HepG2 (cell line): ENCODE data around the gene ANKRD11. TPM values are rescaled to one million over a fixed set of nuclear protein-coding genes. Genes with fewer than 3 reads are reported as not detected.
A peak's percentile ranks its signal among the peaks of the same experiment; 100 is the strongest.

Experiments used
- ATAC-seq: fragments of 200-7000 bp; cut with Tn5 transposase; 3 replicates; pipeline ENCODE4 v1.9.1; 2020; ENCODE audit warnings: mild to moderate bottlenecking, moderate library complexity
- BruUV-seq: library from RNA; stranded (reverse); fragments of 400-500 nt; replicated peaks from 2 replicates; lab custom pipeline; 2021; lab: Mats Ljungman, UMichigan
- CTCF ChIA-PET: fragments of 300-600 bp; formaldehyde crosslinking; extraction: SDS; loops from one replicate; lab custom pipeline; 2021; ENCODE audit warnings: low total read pairs, inconsistent platforms, low intra/inter-chr PET ratio; lab: Yijun Ruan, JAX
- POLR2A ChIA-PET: fragments of 350-600 bp; sonication (Branson Sonifier 250); formaldehyde crosslinking; loops from one replicate; lab custom pipeline; 2020; ENCODE audit warnings: antibody characterized with exemption, inconsistent platforms; lab: Yijun Ruan, JAX
- DNase-seq: peaks from one replicate; pipeline ENCODE4 v3.0.0-alpha.2; 2015; ENCODE audit warnings: low spot score
- FAIRE-seq: peaks from 3 replicates; lab custom pipeline; 2011; peaks lifted over from hg19 to GRCh38; lab: Jason Lieb, UNC
- H2AFZ ChIP-seq: one replicate; pipeline ENCODE4 v1.6.1; 2011; ENCODE audit warnings: low read length, inconsistent platforms
- H3K27ac ChIP-seq: fragments of 300-600 bp; 3 replicates; pipeline ENCODE4 v1.8.0; 2011; ENCODE audit warnings: mixed run types, mild to moderate bottlenecking, mixed read lengths, low read length, inconsistent platforms; ENCODE audit not compliant: insufficient read depth; ENCODE audit errors: extremely low read length
- H3K27me3 ChIP-seq, 2 experiments: fragments of 200-600 bp in 1 of 2; 2 replicates in 1 of 2; 3 replicates in 1 of 2; pipeline versions ENCODE4 v1.6.0 to v1.8.0; 2011; ENCODE audit warnings: low read length in 2 of 2, mild to moderate bottlenecking in 2 of 2, moderate library complexity in 2 of 2, inconsistent platforms in 1 of 2; ENCODE audit not compliant: insufficient read depth in 2 of 2, control insufficient read depth in 1 of 2
- H3K36me3 ChIP-seq, 2 experiments: fragments of 200-600 bp in 1 of 2; replicated peaks in 1 of 2; 2 replicates in 1 of 2; 3 replicates in 1 of 2; pipeline versions ENCODE4 v1.5.1 to v1.8.0; 2011; ENCODE audit warnings: low read length in 2 of 2, inconsistent platforms in 1 of 2; ENCODE audit not compliant: insufficient read depth in 2 of 2, control insufficient read depth in 1 of 2
- H3K4me1 ChIP-seq: 2 replicates; pipeline ENCODE4 v1.5.1; 2012; ENCODE audit warnings: low read length, inconsistent platforms; ENCODE audit not compliant: insufficient read depth
- H3K4me2 ChIP-seq: 2 replicates; pipeline ENCODE4 v1.6.0; 2011; ENCODE audit warnings: low read depth, low read length, inconsistent platforms
- H3K4me3 ChIP-seq, 3 experiments: fragments of 200-600 bp in 1 of 3; sonication (generic), shearing (Covaris generic) in 1 of 3; replicated peaks in 1 of 3; 2 replicates each; pipeline ENCODE4 v1.5.1; 2011 to 2016; ENCODE audit warnings: low read length in 3 of 3, inconsistent platforms in 2 of 3, low read depth in 2 of 3, mild to moderate bottlenecking in 2 of 3, control low read depth in 1 of 3, mixed read lengths in 1 of 3; ENCODE audit not compliant: insufficient read depth in 1 of 3
- H3K79me2 ChIP-seq: one replicate; pipeline ENCODE4 v1.6.1; 2011; ENCODE audit warnings: low read length, inconsistent platforms; ENCODE audit not compliant: insufficient read depth
- H3K9ac ChIP-seq: 2 replicates; pipeline ENCODE4 v1.6.0; 2011; ENCODE audit warnings: mild to moderate bottlenecking, low read depth, low read length, inconsistent platforms; ENCODE audit not compliant: insufficient read depth
- H3K9me3 ChIP-seq: 2 replicates; pipeline ENCODE4 v1.5.1; 2012; ENCODE audit warnings: mild to moderate bottlenecking, low read length
- H4K20me1 ChIP-seq: 2 replicates; pipeline ENCODE4 v1.6.0; 2011; ENCODE audit warnings: inconsistent platforms, mild to moderate bottlenecking, low read length, moderate library complexity; ENCODE audit not compliant: insufficient read depth
- ADNP ChIP-seq: sonication (generic); formaldehyde crosslinking; IDR thresholded peaks from 2 replicates; pipeline ENCODE4 v1.4.0; 2020; ENCODE audit warnings: missing genetic modification reagents
- ATF6 ChIP-seq: sonication (generic); formaldehyde crosslinking; conservative IDR thresholded peaks from 2 replicates; pipeline ENCODE4 v1.4.0; 2020; ENCODE audit warnings: missing genetic modification reagents
- ETS1 ChIP-seq: sonication (generic); formaldehyde crosslinking; IDR thresholded peaks from 2 replicates; pipeline ENCODE4 v1.4.0; 2020; ENCODE audit warnings: missing genetic modification reagents
- GTF3A ChIP-seq: sonication (generic); formaldehyde crosslinking; conservative IDR thresholded peaks from 2 replicates; pipeline ENCODE4 v1.4.0; 2020; ENCODE audit warnings: mild to moderate bottlenecking, missing genetic modification reagents
- IKZF4 ChIP-seq: sonication (generic); formaldehyde crosslinking; IDR thresholded peaks from 2 replicates; pipeline ENCODE4 v1.5.1; 2020; ENCODE audit warnings: borderline replicate concordance, mild to moderate bottlenecking, low read depth, missing genetic modification reagents; ENCODE audit errors: not compliant biosample characterization
- REPIN1 ChIP-seq: sonication (generic); formaldehyde crosslinking; IDR thresholded peaks from 2 replicates; pipeline ENCODE4 v1.8.0; 2022; ENCODE audit warnings: missing genetic modification reagents, low read depth, mild to moderate bottlenecking, borderline replicate concordance
- RORA ChIP-seq: sonication (generic); formaldehyde crosslinking; IDR thresholded peaks from 2 replicates; pipeline ENCODE4 v1.5.0; 2020; ENCODE audit warnings: mild to moderate bottlenecking, missing genetic modification reagents, moderate library complexity
- SOX13 ChIP-seq, 3 experiments: fragments of 450-650 bp in 1 of 3; sonication (generic) in 1 of 3; formaldehyde crosslinking in 1 of 3; IDR thresholded peaks in 2 of 3; conservative IDR thresholded peaks in 1 of 3; 2 replicates each; pipeline versions ENCODE4 v1.5.0 to v1.6.1; 2016 to 2020; ENCODE audit warnings: antibody characterized with exemption in 1 of 3, mild to moderate bottlenecking in 1 of 3, missing compliant biosample characterization in 1 of 3, missing genetic modification reagents in 1 of 3, moderate library complexity in 1 of 3
- ZBTB25 ChIP-seq: IDR thresholded peaks from 2 replicates; pipeline ENCODE4 v1.6.1; 2018; ENCODE audit warnings: missing genetic modification reagents
- ZNF24 ChIP-seq: fragments of 450-650 bp; IDR thresholded peaks from 2 replicates; pipeline ENCODE4 v1.6.1; 2017; ENCODE audit warnings: antibody characterized with exemption, mild to moderate bottlenecking
- ZSCAN25 ChIP-seq: sonication (generic); formaldehyde crosslinking; IDR thresholded peaks from 2 replicates; pipeline ENCODE4 v1.8.0; 2022; ENCODE audit warnings: mild to moderate bottlenecking, missing genetic modification reagents
- ZXDC ChIP-seq: sonication (generic); formaldehyde crosslinking; IDR thresholded peaks from 2 replicates; pipeline ENCODE4 v1.5.0; 2020; ENCODE audit warnings: mild to moderate bottlenecking, missing genetic modification reagents
- WGBS: methylation state at CpG from one replicate; pipeline ENCODE4 v1.1.6; 2017; ENCODE audit warnings: low lambda C conversion rate; 5-methylcytosine and 5-hydroxymethylcytosine counted together
- in situ Hi-C: cut with HindIII; loops from 2 replicates; pipeline ENCODE4 v1.10.0; 2017; ENCODE audit warnings: low pct_unique_long_range_greater_than_20kb; ENCODE audit not compliant: extremely low pct_ligation_motif_present
- intact Hi-C: fragments of 100-400 bp; cut with micrococcal nuclease; formaldehyde crosslinking; loops from one replicate; pipeline ENCODE4 v1.10.0; 2022; ENCODE audit not compliant: unreplicated experiment
- polyA plus RNA-seq, 8 experiments: library from polyadenylated mRNA; depleted of rRNA in 3 of 8; stranded (reverse) in 7 of 8; unstranded in 1 of 8; fragments of >200 nt; fragmentation: Illumina TruSeq in 4 of 8; extraction: Trizol in 4 of 8; gene quantifications; 2 replicates each; pipeline versions ENCODE4 v1.2.1 to v1.2.3, GENCODE V29; 2011 to 2016; ENCODE audit warnings: low read depth in 4 of 8, missing spikeins in 1 of 8, mixed read lengths in 1 of 8; ENCODE audit not compliant: insufficient read depth in 1 of 8
- total RNA-seq, 5 experiments: library from RNA; depleted of rRNA; stranded (reverse); fragments of >200 nt; fragmentation: Illumina TruSeq; extraction: Trizol; gene quantifications; 2 replicates each; pipeline ENCODE4 v1.2.3, GENCODE V29; 2016; ENCODE audit warnings: low read depth in 1 of 5
- TF ChIP-seq, protein P1 (sequence below): sonication (generic); formaldehyde crosslinking; IDR thresholded peaks from 2 replicates; pipeline ENCODE4 v1.4.0; 2020; ENCODE audit warnings: mild to moderate bottlenecking, missing genetic modification reagents, borderline replicate concordance

ANKRD11 gene
- total and polyA plus RNA-seq, 2 of the 13 experiments (the other 11 are each of a cell fraction or from before 2014, with no cell fraction given) = 21.4 to 38.4 TPM

DNA sequence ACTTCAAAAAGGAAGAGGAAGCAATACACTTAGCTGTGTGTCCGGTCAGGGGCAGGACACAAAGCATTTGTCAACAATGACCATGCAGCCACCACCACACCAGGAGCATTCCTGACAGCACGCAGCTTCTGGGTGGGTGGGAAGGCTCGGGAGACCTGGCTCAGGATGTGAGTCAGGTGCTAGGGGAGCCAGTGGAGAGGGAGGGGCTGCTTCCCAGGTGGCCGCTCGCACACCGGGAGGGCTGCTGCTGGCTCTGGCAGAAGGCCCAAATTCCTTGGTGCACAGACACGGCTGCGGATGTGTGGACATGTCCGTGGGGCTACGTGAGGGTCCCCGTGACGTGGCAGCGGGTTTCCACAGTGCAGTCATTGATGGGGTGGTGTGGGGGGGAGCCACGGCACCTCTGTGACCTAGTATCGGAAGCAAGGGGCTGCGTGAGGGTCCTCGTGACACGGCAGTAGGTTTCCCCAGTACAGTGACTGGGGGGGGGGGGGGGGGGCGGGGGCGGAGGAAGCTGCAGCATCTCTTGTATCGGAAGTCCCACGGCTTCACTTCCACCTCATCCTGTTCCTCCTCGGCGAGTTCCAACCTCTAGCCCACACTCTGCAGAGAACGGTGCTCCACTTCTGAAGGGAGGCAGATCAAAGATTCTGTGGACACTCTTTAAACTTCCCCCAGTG lies 160.0 kb downstream of the ANKRD11 start:
- Histone ChIP-seq H3K4me1 (peaks cover 84% of the 10 kb centered on the region), H3K4me3 (peak overlapping the region in 1 of 3 experiments; percentile 30; a peak in 1 of 6 replicates), H3K27ac (peak overlapping the region; percentile 42), H3K27me3 (no peaks in the 10 kb centered on the region), H2AFZ (no peak overlapping the region), H3K9me3 (no peaks in the 10 kb centered on the region), H3K79me2 (peaks cover 96% of the 10 kb centered on the region), H3K9ac (no peak overlapping the region), H3K4me2 (peak overlapping the region; percentile 37), H3K36me3 (peaks cover 8 to 16% of the 10 kb centered on the region in 2 experiments; a peak in 3 of 5 replicates), H4K20me1 (peaks cover 68% of the 10 kb centered on the region)
- DNase-seq = peak; percentile 84
- in situ Hi-C loops (no loop called here), intact Hi-C loops (loop anchor here (5.0 to 10.0 kb wide), 2 partner anchors 84 to 177 kb away; partner anchors contain the start of gene SPG7)
- peak; percentile 84 for ATAC-seq
- 60% methylated on average over 23 of the region's 25 CpGs for WGBS
- ChIA-PET POLR2A (interaction anchor here (0.6 to 0.9 kb wide), 2 partner anchors 8 to 233 kb away, joined by 3 to 4 read pairs; no protein-coding TSS in a partner anchor), CTCF (no interaction called here)
- peak; percentile 72 for FAIRE-seq
- BruUV-seq = no TSS peak
- no peak; the same call in none of the 2 replicates for TF ChIP-seq SOX13 (IDR thresholded peaks at IDR 0.05)
- peak in 1 of 2 experiments; percentile 86; a peak in 2 of 4 replicates for TF ChIP-seq SOX13 (CRISPR knock-in tag; conservative IDR thresholded peaks at IDR 0.05 in 1 of 2, IDR thresholded peaks at IDR 0.05 in 1 of 2)
- TF ChIP-seq REPIN1 = no peak
- TF ChIP-seq ZXDC = no peak
- no peak for TF ChIP-seq ZBTB25 (CRISPR knock-in tag)
- no peak for TF ChIP-seq IKZF4
- TF ChIP-seq ZNF24 = no peak
- no peak for TF ChIP-seq ETS1
- no peak for TF ChIP-seq GTF3A
- TF ChIP-seq ZSCAN25 = no peak
- TF ChIP-seq, protein P1, sequence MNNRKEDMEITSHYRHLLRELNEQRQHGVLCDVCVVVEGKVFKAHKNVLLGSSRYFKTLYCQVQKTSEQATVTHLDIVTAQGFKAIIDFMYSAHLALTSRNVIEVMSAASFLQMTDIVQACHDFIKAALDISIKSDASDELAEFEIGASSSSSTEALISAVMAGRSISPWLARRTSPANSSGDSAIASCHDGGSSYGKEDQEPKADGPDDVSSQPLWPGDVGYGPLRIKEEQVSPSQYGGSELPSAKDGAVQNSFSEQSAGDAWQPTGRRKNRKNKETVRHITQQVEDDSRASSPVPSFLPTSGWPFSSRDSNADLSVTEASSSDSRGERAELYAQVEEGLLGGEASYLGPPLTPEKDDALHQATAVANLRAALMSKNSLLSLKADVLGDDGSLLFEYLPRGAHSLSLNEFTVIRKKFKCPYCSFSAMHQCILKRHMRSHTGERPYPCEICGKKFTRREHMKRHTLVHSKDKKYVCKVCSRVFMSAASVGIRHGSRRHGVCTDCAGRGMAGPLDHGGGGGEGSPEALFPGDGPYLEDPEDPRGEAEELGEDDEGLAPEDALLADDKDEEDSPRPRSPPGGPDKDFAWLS (CRISPR knock-in tag) = no peak
- TF ChIP-seq ADNP (CRISPR knock-in tag) = no peak
- TF ChIP-seq ATF6 = no peak
- no peak for TF ChIP-seq RORA (CRISPR knock-in tag)
